K562 (cell line): ENCODE measurements around the gene IP6K1. TPM values are rescaled to one million over a fixed set of nuclear protein-coding genes. Genes with fewer than 3 reads are reported as not detected.
A peak's percentile ranks its signal among the peaks of the same experiment; 100 is the strongest.

Experiments used
- ATAC-seq: fragments of 200-7000 bp; cut with Tn5 transposase; 3 replicates; pipeline ENCODE4 v1.9.1; 2020; ENCODE audit warnings: moderate library complexity
- BruUV-seq: library from RNA; stranded (reverse); fragments of 400-500 nt; replicated peaks from 2 replicates; lab custom pipeline; 2021; lab: Mats Ljungman, UMichigan
- CTCF ChIA-PET: fragments of 300-600 bp; formaldehyde crosslinking; extraction: SDS; loops from one replicate; lab custom pipeline; 2021; ENCODE audit warnings: low intra/inter-chr PET ratio; lab: Yijun Ruan, JAX
- POLR2A ChIA-PET: fragments of 300-600, 350-650 bp; sonication (Branson Sonifier 250); formaldehyde crosslinking; extraction: SDS; loops from one replicate; lab custom pipeline; 2021; ENCODE audit warnings: antibody characterized with exemption, inconsistent platforms; lab: Yijun Ruan, JAX
- DNase-seq, 4 experiments: peaks; one replicate each; pipeline versions ENCODE4 v3.0.0 to v3.0.0-alpha.2; 2011 to 2018; ENCODE audit warnings: low spot score in 3 of 4, mixed read lengths in 3 of 4; ENCODE audit errors: extremely low read depth in 1 of 4
- FAIRE-seq: peaks from 2 replicates; lab custom pipeline; 2011; peaks lifted over from hg19 to GRCh38; lab: Jason Lieb, UNC
- H2AFZ ChIP-seq: 2 replicates; pipeline ENCODE4 v1.6.0; 2011; ENCODE audit warnings: low read depth, low read length, control low read depth, inconsistent platforms
- H3K27ac ChIP-seq: fragments of 200-600 bp; 3 replicates; pipeline ENCODE4 v1.8.0; 2011; ENCODE audit warnings: low read depth, mild to moderate bottlenecking, control low read depth, inconsistent platforms, low read length, moderate library complexity, mixed read lengths; ENCODE audit errors: extremely low read depth
- H3K27me3 ChIP-seq, 2 experiments: fragments of 300-600 bp in 1 of 2; 2 replicates in 1 of 2; 3 replicates in 1 of 2; pipeline versions ENCODE4 v1.6.0 to v1.8.0; 2011; ENCODE audit warnings: inconsistent platforms in 2 of 2, low read length in 2 of 2, mild to moderate bottlenecking in 1 of 2, mixed read lengths in 1 of 2, moderate library complexity in 1 of 2; ENCODE audit not compliant: control insufficient read depth in 2 of 2, insufficient read depth in 2 of 2
- H3K36me3 ChIP-seq: fragments of 300-600 bp; 3 replicates; pipeline ENCODE4 v1.8.0; 2011; ENCODE audit warnings: mild to moderate bottlenecking, low read length, inconsistent platforms; ENCODE audit not compliant: control insufficient read depth, insufficient read depth
- H3K4me1 ChIP-seq, 2 experiments: fragments of 200-600 bp in 1 of 2; replicated peaks in 1 of 2; 2 replicates in 1 of 2; 3 replicates in 1 of 2; pipeline versions ENCODE4 v1.5.1 to v1.8.0; 2011; ENCODE audit warnings: inconsistent platforms in 2 of 2, low read length in 2 of 2, mild to moderate bottlenecking in 1 of 2, mixed read lengths in 1 of 2, moderate library complexity in 1 of 2; ENCODE audit not compliant: control insufficient read depth in 2 of 2, insufficient read depth in 2 of 2
- H3K4me2 ChIP-seq: 2 replicates; pipeline ENCODE4 v1.6.1; 2011; ENCODE audit warnings: low read length, control low read depth, inconsistent platforms, mixed read lengths; ENCODE audit not compliant: insufficient read depth
- H3K4me3 ChIP-seq: fragments of 200-600 bp; sonication (generic), shearing (Covaris generic); 2 replicates; pipeline ENCODE4 v1.5.1; 2016; ENCODE audit warnings: control low read depth, inconsistent platforms
- H3K79me2 ChIP-seq: fragments of 200-600 bp; 3 replicates; pipeline ENCODE4 v1.8.0; 2011; ENCODE audit warnings: low read length, inconsistent platforms; ENCODE audit not compliant: control insufficient read depth, insufficient read depth
- H3K9ac ChIP-seq, 2 experiments: 2 replicates each; pipeline versions ENCODE4 v1.6.0 to v1.6.1; 2011; ENCODE audit warnings: low read depth in 2 of 2, low read length in 2 of 2, control low read depth in 1 of 2, inconsistent platforms in 1 of 2, mild to moderate bottlenecking in 1 of 2, mixed read lengths in 1 of 2; ENCODE audit not compliant: insufficient read depth in 1 of 2
- H3K9me1 ChIP-seq: one replicate; pipeline ENCODE4 v1.6.0; 2011; ENCODE audit warnings: inconsistent platforms, mild to moderate bottlenecking, low read length, moderate library complexity; ENCODE audit not compliant: control insufficient read depth, insufficient read depth
- H3K9me3 ChIP-seq: replicated peaks from 2 replicates; pipeline ENCODE4 v1.5.1; 2011; ENCODE audit warnings: low read depth, low read length, inconsistent platforms; ENCODE audit not compliant: control insufficient read depth, insufficient read depth
- H4K20me1 ChIP-seq: replicated peaks from 2 replicates; pipeline ENCODE4 v1.6.1; 2011; ENCODE audit warnings: low read length, inconsistent platforms, mixed read lengths; ENCODE audit not compliant: control insufficient read depth, insufficient read depth
- BACH1 ChIP-seq: fragments of 200-800 bp; sonication (Bioruptor generic); IDR thresholded peaks from 2 replicates; pipeline ENCODE4 v1.6.1; 2016; ENCODE audit warnings: missing genetic modification characterization, missing compliant biosample characterization
- ELF2 ChIP-seq: fragments of 250-450 bp; sonication (Bioruptor Pico); IDR thresholded peaks from 2 replicates; pipeline ENCODE4 v1.5.0; 2021; ENCODE audit warnings: mild to moderate bottlenecking
- HNRNPL ChIP-seq: fragments of 200-400 bp; formaldehyde crosslinking; IDR thresholded peaks from 2 replicates; pipeline ENCODE4 v1.6.1; 2017; ENCODE audit warnings: low read depth, mild to moderate bottlenecking, low read length
- ZNF134 ChIP-seq: fragments of 250-450 bp; sonication (Bioruptor Pico); conservative IDR thresholded peaks from 2 replicates; pipeline ENCODE4 v1.4.0; 2020
- ZNF586 ChIP-seq: fragments of 450-650 bp; formaldehyde crosslinking; conservative IDR thresholded peaks from 2 replicates; pipeline ENCODE4 v1.4.0; 2020; ENCODE audit warnings: mild to moderate bottlenecking, moderate library complexity
- ZNF699 ChIP-seq: fragments of 250-450 bp; sonication (Bioruptor Pico); IDR thresholded peaks from 2 replicates; pipeline ENCODE4 v1.8.0; 2021; ENCODE audit warnings: mild to moderate bottlenecking, moderate library complexity; ENCODE audit not compliant: insufficient replicate concordance
- WGBS: fragments of 100-300 bp; shearing (Covaris generic); methylation state at CpG from one replicate; pipeline ENCODE4 v1.1.6; 2016; ENCODE audit warnings: low coverage, mixed read lengths; ENCODE audit not compliant: insufficient coverage; ENCODE audit errors: missing lambda C conversion rate; 5-methylcytosine and 5-hydroxymethylcytosine counted together
- in situ Hi-C: fragments of 300-500 bp; cut with MboI; formaldehyde crosslinking; loops from 4 replicates; pipeline ENCODE4 v1.15.0; 2018; ENCODE audit warnings: inconsistent platforms, mixed read lengths
- intact Hi-C: fragments of 100-400 bp; cut with micrococcal nuclease; formaldehyde crosslinking; loops from 2 replicates; pipeline ENCODE4 v1.14.2; 2022
- polyA plus RNA-seq, 8 experiments: library from polyadenylated mRNA; depleted of rRNA in 4 of 8; stranded (reverse) in 5 of 8; unstranded in 3 of 8; fragments of >200 nt; fragmentation: Nextera tagmentation in 2 of 8; fragmentation: Illumina TruSeq in 1 of 8; extraction: Ambion mirVana in 2 of 8; extraction: Trizol in 1 of 8; gene quantifications; 2 replicates each; pipeline versions ENCODE4 v1.2.1 to v1.2.3, GENCODE V29; 2011 to 2014; ENCODE audit warnings: inconsistent platforms in 1 of 8, missing spikeins in 1 of 8
- total RNA-seq, 7 experiments: library from RNA; depleted of rRNA in 6 of 7; stranded (reverse); fragments of >200 nt in 6 of 7; fragmentation: Illumina TruSeq in 2 of 7; extraction: Trizol in 2 of 7; gene quantifications; 2 replicates each; pipeline versions ENCODE4 v1.2.1 to v1.2.3, GENCODE V29; 2011 to 2021; ENCODE audit warnings: low replicate concordance in 1 of 7
- TF ChIP-seq, protein P1 (sequence below): fragments of 250-450 bp; sonication (Bioruptor Pico); IDR thresholded peaks from 2 replicates; pipeline ENCODE4 v1.4.0; 2020

IP6K1 gene
- total and polyA plus RNA-seq, 9 of the 15 experiments (the other 6 are each of a cell fraction or from before 2014, with no cell fraction given) = 0.46 to 29.2 (median 13.1) TPM

DNA sequence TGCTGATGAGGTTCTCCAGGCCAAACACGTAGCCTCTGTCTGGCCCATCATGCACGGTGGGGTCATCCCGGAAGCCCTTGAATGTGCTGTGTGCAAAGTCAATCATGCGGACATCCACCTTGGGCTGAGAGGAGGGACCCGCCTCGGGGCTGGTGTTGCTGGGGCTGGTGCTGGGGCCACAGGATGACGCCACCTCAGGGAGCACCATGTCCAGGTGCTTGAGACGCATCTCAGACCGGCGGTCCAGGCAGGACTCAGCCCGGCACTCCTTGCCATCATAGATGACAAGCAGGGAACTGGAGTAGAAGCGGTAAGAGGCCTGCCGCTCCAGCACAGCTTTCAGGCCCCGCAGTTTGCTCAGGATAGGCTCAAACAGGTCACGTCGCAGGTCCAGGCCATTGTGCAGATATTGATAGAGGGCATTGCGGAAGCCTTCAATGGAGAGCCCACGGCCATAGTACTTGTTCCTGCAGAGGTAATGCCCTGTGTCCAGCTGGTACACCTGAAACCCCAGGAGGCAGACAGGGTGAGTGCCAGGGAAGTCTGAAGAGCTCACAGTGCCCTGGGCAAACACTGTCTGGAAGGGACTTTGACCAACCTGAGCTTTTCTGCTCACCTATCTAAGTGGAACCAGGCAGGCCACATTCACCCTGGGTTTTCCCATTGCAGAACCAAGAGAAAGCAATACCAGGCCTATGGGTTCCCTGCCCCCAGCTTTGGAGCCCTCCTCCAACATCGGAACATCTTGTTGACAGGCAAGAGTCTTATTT is 59.0 kb downstream of the IP6K1 start:
- H3K27ac ChIP-seq = no peak overlapping the region
- peak overlapping the region in 1 of 2 experiments; percentile 45; a peak in 1 of 4 replicates for H3K9ac ChIP-seq
- CTCF ChIA-PET = no interaction called here
- H3K4me3 ChIP-seq = no peak overlapping the region
- no peaks in the 10 kb centered on the region for H3K9me3 ChIP-seq
- no TSS peak for BruUV-seq
- in situ Hi-C loops (no loop called here), intact Hi-C loops (no loop called here)
- peaks cover 2 to 25% of the 10 kb centered on the region in 2 experiments; a peak in 4 of 5 replicates for H3K4me1 ChIP-seq
- H3K36me3 ChIP-seq = peaks cover 62% of the 10 kb centered on the region; the same call in 2 of the 3 replicates
- TF ChIP-seq HNRNPL (no peak), ZNF134 (CRISPR knock-in tag) (no peak), BACH1 (tag) (no peak), ELF2 (CRISPR knock-in tag) (no peak), ZNF586 (CRISPR knock-in tag) (no peak), ZNF699 (CRISPR knock-in tag) (no peak)
- TF ChIP-seq, protein P1, sequence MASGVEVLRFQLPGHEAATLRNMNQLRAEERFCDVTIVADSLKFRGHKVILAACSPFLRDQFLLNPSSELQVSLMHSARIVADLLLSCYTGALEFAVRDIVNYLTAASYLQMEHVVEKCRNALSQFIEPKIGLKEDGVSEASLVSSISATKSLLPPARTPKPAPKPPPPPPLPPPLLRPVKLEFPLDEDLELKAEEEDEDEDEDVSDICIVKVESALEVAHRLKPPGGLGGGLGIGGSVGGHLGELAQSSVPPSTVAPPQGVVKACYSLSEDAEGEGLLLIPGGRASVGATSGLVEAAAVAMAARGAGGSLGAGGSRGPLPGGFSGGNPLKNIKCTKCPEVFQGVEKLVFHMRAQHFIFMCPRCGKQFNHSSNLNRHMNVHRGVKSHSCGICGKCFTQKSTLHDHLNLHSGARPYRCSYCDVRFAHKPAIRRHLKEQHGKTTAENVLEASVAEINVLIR = no peak
- ATAC-seq (no peak), FAIRE-seq (no peak), DNase-seq (no peak)
- WGBS = 83% methylated on average over 14 of the region's 19 CpGs
- 0 out of 2 replicates have a peak, but pooled peaks cover 3% of the 10 kb centered on the region for H4K20me1 ChIP-seq
- no peak overlapping the region for H2AFZ ChIP-seq
- peaks cover 12% of the 10 kb centered on the region for H3K79me2 ChIP-seq
- no peaks in the 10 kb centered on the region for H3K27me3 ChIP-seq
- no peaks in the 10 kb centered on the region for H3K9me1 ChIP-seq
- no peak overlapping the region for H3K4me2 ChIP-seq
- POLR2A ChIA-PET = interaction anchor here (1.3 to 1.4 kb wide), 3 partner anchors 8 to 59 kb away, joined by 3 to 5 read pairs (median 3); partner anchors contain the start of gene IP6K1
